ENCODE measurements around the gene TIMM8A. TPM values are rescaled to one million over a fixed set of nuclear protein-coding genes. Genes with fewer than 3 reads are reported as not detected.

Gene TIMM8A
- total RNA-seq, 1 experiment from 2014 or later = 24.9 TPM

- TF ChIP-seq REST (IDR thresholded peaks at IDR 0.05; ENCODE audit: low read depth) = no peak
- no peak for TF ChIP-seq CBX3 (IDR thresholded peaks at IDR 0.05; ENCODE audit: low read depth)
- no peak for TF ChIP-seq CTCF (IDR thresholded peaks at IDR 0.05 in 2 of 3, conservative IDR thresholded peaks at IDR 0.05 in 1 of 3; ENCODE audit: borderline replicate concordance in 1 of 3, insufficient read depth in 1 of 3, low read depth in 2 of 3, low read length in 2 of 3)
Observed at GRCh38 chrX:101369687-101370086, 21.1 kb upstream of the TIMM8A start (continued).

- CTCF ChIA-PET = no interaction called here
- ATAC-seq (no peak), DNase-seq (ENCODE audit: low read depth, low spot score) (no peak)
- intact Hi-C loops (cut with micrococcal nuclease) = no loop called here
- Histone ChIP-seq H3K36me3 (ENCODE audit: control insufficient read depth in 1 of 2, insufficient read depth in 2 of 2, low read length in 2 of 2) (no peaks in the 10 kb centered on the region), H3K4me3 (replicated peaks in 1 of 2; ENCODE audit: low read depth in 1 of 2, low read length in 2 of 2) (no peak overlapping the region), H2AFZ (ENCODE audit: low read depth, low read length, poor library complexity, severe bottlenecking) (no peak overlapping the region), H3K9me2 (ENCODE audit: insufficient read depth) (no peaks in the 10 kb centered on the region), H3K27ac (ENCODE audit: low read depth, low read length) (no peak overlapping the region), H3K4me2 (ENCODE audit: low read length) (no peak overlapping the region), H3K79me2 (ENCODE audit: insufficient read depth, low read length) (no peaks in the 10 kb centered on the region), H4K20me1 (ENCODE audit: insufficient read depth) (no peaks in the 10 kb centered on the region), H3K9me3 (ENCODE audit: control insufficient read depth in 1 of 2, insufficient read depth in 1 of 2, low read depth in 1 of 2, low read length in 2 of 2) (no peaks in the 10 kb centered on the region), H3K4me1 (ENCODE audit: control insufficient read depth in 1 of 2, insufficient read depth in 2 of 2, low read length in 2 of 2) (no peaks in the 10 kb centered on the region), H3K27me3 (ENCODE audit: insufficient read depth, low read length) (no peaks in the 10 kb centered on the region), H3K9ac (ENCODE audit: low read length) (no peak overlapping the region)
- TF ChIP-seq CEBPB (IDR thresholded peaks at IDR 0.05; ENCODE audit: low read depth) (no peak), MAX (IDR thresholded peaks at IDR 0.05) (no peak), SP1 (IDR thresholded peaks at IDR 0.05; ENCODE audit: low read depth) (no peak), JUND (IDR thresholded peaks at IDR 0.05) (no peak), EGR1 (IDR thresholded peaks at IDR 0.05; ENCODE audit: low read depth) (no peak), SIN3A (IDR thresholded peaks at IDR 0.05; ENCODE audit: low read depth) (no peak), YY1 (IDR thresholded peaks at IDR 0.05; ENCODE audit: extremely low read depth, insufficient replicate concordance, low read depth, low read length) (no peak), CTCF (IDR thresholded peaks at IDR 0.05 in 2 of 3, conservative IDR thresholded peaks at IDR 0.05 in 1 of 3; ENCODE audit: borderline replicate concordance in 1 of 3, insufficient read depth in 1 of 3, low read depth in 2 of 3, low read length in 2 of 3) (no peak), FOSL1 (IDR thresholded peaks at IDR 0.05; ENCODE audit: low read depth) (no peak), POLR2AphosphoS5 (IDR thresholded peaks at IDR 0.05; ENCODE audit: low read depth, low read length) (no peak), SRF (IDR thresholded peaks at IDR 0.05; ENCODE audit: low read depth) (no peak), RAD21 (IDR thresholded peaks at IDR 0.05; ENCODE audit: low read depth) (no peak), ATF3 (IDR thresholded peaks at IDR 0.05) (no peak), TCF7L2 (IDR thresholded peaks at IDR 0.05; ENCODE audit: borderline replicate concordance, extremely low read depth, insufficient read depth, insufficient read length) (no peak)
- BruUV-seq (replicated peaks) = no TSS peak
- RAD21 ChIA-PET (ENCODE audit: low non-redundant PET in 1 of 2, low total read pairs in 2 of 2, uncharacterized antibody in 2 of 2, unreplicated experiment in 2 of 2) = no interaction called here
- POLR2A ChIA-PET = no interaction called here
Observed at GRCh38 chrX:101368800-101369199, 20.3 kb upstream of the TIMM8A start.

Measured in HCT116 (cell line).